GM23248 (cell line): Measurements from ENCODE around the gene RPN1.

ENCODE experiments used
- EZH2 ChIP-seq: fragments of 200-600 bp; sonication (generic); IDR thresholded peaks from 2 replicates; pipeline ENCODE4 v1.6.1; 2018; ENCODE audit warnings: antibody characterized with exemption, mild to moderate bottlenecking; ENCODE audit not compliant: insufficient read depth, poor library complexity, severe bottlenecking
- EZH2phosphoT487 ChIP-seq: fragments of 200-600 bp; sonication (generic); IDR thresholded peaks from 2 replicates; pipeline ENCODE4 v1.6.1; 2018; ENCODE audit warnings: antibody characterized with exemption, moderate library complexity, mild to moderate bottlenecking, low read depth; ENCODE audit not compliant: insufficient read depth

DNA sequence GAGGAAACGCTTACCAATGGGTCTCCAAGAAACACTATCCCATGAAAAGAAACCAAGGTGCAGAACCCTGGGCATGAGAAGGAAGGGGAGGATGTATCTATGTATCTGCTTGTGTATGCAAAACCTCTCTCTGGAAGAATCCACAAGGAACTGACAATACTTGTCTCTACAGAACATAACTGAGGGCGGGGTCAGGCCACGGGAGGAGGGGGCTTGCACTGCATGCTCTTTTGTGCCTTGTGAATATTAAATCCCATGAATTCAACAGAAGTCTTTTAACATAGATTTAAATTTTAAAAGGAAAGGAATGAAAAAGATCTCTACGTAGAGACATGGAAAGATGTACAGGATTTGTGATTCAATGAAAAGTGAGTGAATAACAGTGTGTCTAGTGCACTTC lies 57.8 kb downstream of the RPN1 start:
- no peak for TF ChIP-seq EZH2
- TF ChIP-seq EZH2phosphoT487, result no peak
